K562 (cell line): ENCODE measurements around the gene PDE4D. TPM values are rescaled to one million over a fixed set of nuclear protein-coding genes. Genes with fewer than 3 reads are reported as not detected.

Source experiments
- ATAC-seq: fragments of 200-7000 bp; cut with Tn5 transposase; 3 replicates; pipeline ENCODE4 v1.9.1; 2020; ENCODE audit warnings: moderate library complexity
- BruUV-seq: library from RNA; stranded (reverse); fragments of 400-500 nt; replicated peaks from 2 replicates; lab custom pipeline; 2021; lab: Mats Ljungman, UMichigan
- CTCF ChIA-PET: fragments of 300-600 bp; formaldehyde crosslinking; extraction: SDS; loops from one replicate; lab custom pipeline; 2021; ENCODE audit warnings: low intra/inter-chr PET ratio; lab: Yijun Ruan, JAX
- POLR2A ChIA-PET: fragments of 300-600, 350-650 bp; sonication (Branson Sonifier 250); formaldehyde crosslinking; extraction: SDS; loops from one replicate; lab custom pipeline; 2021; ENCODE audit warnings: antibody characterized with exemption, inconsistent platforms; lab: Yijun Ruan, JAX
- DNase-seq, 4 experiments: peaks; one replicate each; pipeline versions ENCODE4 v3.0.0 to v3.0.0-alpha.2; 2011 to 2018; ENCODE audit warnings: low spot score in 3 of 4, mixed read lengths in 3 of 4; ENCODE audit errors: extremely low read depth in 1 of 4
- FAIRE-seq: peaks from 2 replicates; lab custom pipeline; 2011; peaks lifted over from hg19 to GRCh38; lab: Jason Lieb, UNC
- H2AFZ ChIP-seq: 2 replicates; pipeline ENCODE4 v1.6.0; 2011; ENCODE audit warnings: low read depth, low read length, control low read depth, inconsistent platforms
- H3K27ac ChIP-seq: fragments of 200-600 bp; 3 replicates; pipeline ENCODE4 v1.8.0; 2011; ENCODE audit warnings: low read depth, mild to moderate bottlenecking, control low read depth, inconsistent platforms, low read length, moderate library complexity, mixed read lengths; ENCODE audit errors: extremely low read depth
- H3K27me3 ChIP-seq, 2 experiments: fragments of 300-600 bp in 1 of 2; 2 replicates in 1 of 2; 3 replicates in 1 of 2; pipeline versions ENCODE4 v1.6.0 to v1.8.0; 2011; ENCODE audit warnings: inconsistent platforms in 2 of 2, low read length in 2 of 2, mild to moderate bottlenecking in 1 of 2, mixed read lengths in 1 of 2, moderate library complexity in 1 of 2; ENCODE audit not compliant: control insufficient read depth in 2 of 2, insufficient read depth in 2 of 2
- H3K36me3 ChIP-seq: fragments of 300-600 bp; 3 replicates; pipeline ENCODE4 v1.8.0; 2011; ENCODE audit warnings: mild to moderate bottlenecking, low read length, inconsistent platforms; ENCODE audit not compliant: control insufficient read depth, insufficient read depth
- H3K4me1 ChIP-seq, 2 experiments: fragments of 200-600 bp in 1 of 2; replicated peaks in 1 of 2; 2 replicates in 1 of 2; 3 replicates in 1 of 2; pipeline versions ENCODE4 v1.5.1 to v1.8.0; 2011; ENCODE audit warnings: inconsistent platforms in 2 of 2, low read length in 2 of 2, mild to moderate bottlenecking in 1 of 2, mixed read lengths in 1 of 2, moderate library complexity in 1 of 2; ENCODE audit not compliant: control insufficient read depth in 2 of 2, insufficient read depth in 2 of 2
- H3K4me2 ChIP-seq: 2 replicates; pipeline ENCODE4 v1.6.1; 2011; ENCODE audit warnings: low read length, control low read depth, inconsistent platforms, mixed read lengths; ENCODE audit not compliant: insufficient read depth
- H3K4me3 ChIP-seq: fragments of 200-600 bp; sonication (generic), shearing (Covaris generic); 2 replicates; pipeline ENCODE4 v1.5.1; 2016; ENCODE audit warnings: control low read depth, inconsistent platforms
- H3K79me2 ChIP-seq: fragments of 200-600 bp; 3 replicates; pipeline ENCODE4 v1.8.0; 2011; ENCODE audit warnings: low read length, inconsistent platforms; ENCODE audit not compliant: control insufficient read depth, insufficient read depth
- H3K9ac ChIP-seq, 2 experiments: 2 replicates each; pipeline versions ENCODE4 v1.6.0 to v1.6.1; 2011; ENCODE audit warnings: low read depth in 2 of 2, low read length in 2 of 2, control low read depth in 1 of 2, inconsistent platforms in 1 of 2, mild to moderate bottlenecking in 1 of 2, mixed read lengths in 1 of 2; ENCODE audit not compliant: insufficient read depth in 1 of 2
- H3K9me1 ChIP-seq: one replicate; pipeline ENCODE4 v1.6.0; 2011; ENCODE audit warnings: inconsistent platforms, mild to moderate bottlenecking, low read length, moderate library complexity; ENCODE audit not compliant: control insufficient read depth, insufficient read depth
- H3K9me3 ChIP-seq: replicated peaks from 2 replicates; pipeline ENCODE4 v1.5.1; 2011; ENCODE audit warnings: low read depth, low read length, inconsistent platforms; ENCODE audit not compliant: control insufficient read depth, insufficient read depth
- H4K20me1 ChIP-seq: replicated peaks from 2 replicates; pipeline ENCODE4 v1.6.1; 2011; ENCODE audit warnings: low read length, inconsistent platforms, mixed read lengths; ENCODE audit not compliant: control insufficient read depth, insufficient read depth
- CBX8 ChIP-seq: fragments of 200-600 bp; sonication (generic); IDR thresholded peaks from 2 replicates; pipeline ENCODE4 v1.6.1; 2012; ENCODE audit warnings: borderline replicate concordance, mixed run types, low read depth, mild to moderate bottlenecking, moderate library complexity, mixed read lengths, low read length, control low read depth, inconsistent platforms; ENCODE audit not compliant: poor library complexity, severe bottlenecking; ENCODE audit errors: extremely low read depth
- EGR1 ChIP-seq: fragments of 450-650 bp; conservative IDR thresholded peaks from 2 replicates; pipeline ENCODE4 v1.6.1; 2017; ENCODE audit warnings: mild to moderate bottlenecking
- HDAC3 ChIP-seq: fragments of 450-650 bp; IDR thresholded peaks from 2 replicates; pipeline ENCODE4 v1.6.1; 2018; ENCODE audit warnings: borderline replicate concordance, mild to moderate bottlenecking, moderate library complexity; ENCODE audit not compliant: partially characterized antibody
- MTF1 ChIP-seq: fragments of 250-450 bp; sonication (Bioruptor Pico); IDR thresholded peaks from 2 replicates; pipeline ENCODE4 v1.9.0; 2021; ENCODE audit warnings: moderate library complexity, mild to moderate bottlenecking, inconsistent platforms, borderline replicate concordance
- RBM39 ChIP-seq: fragments of 200-400 bp; formaldehyde crosslinking; optimal IDR thresholded peaks from 2 replicates; pipeline ENCODE3; 2018; ENCODE audit warnings: low read depth, low read length
- ZNF785 ChIP-seq: fragments of 250-450 bp; sonication (Bioruptor Pico); IDR thresholded peaks from 2 replicates; pipeline ENCODE4 v1.4.0; 2020; ENCODE audit warnings: mild to moderate bottlenecking
- WGBS: fragments of 100-300 bp; shearing (Covaris generic); methylation state at CpG from one replicate; pipeline ENCODE4 v1.1.6; 2016; ENCODE audit warnings: low coverage, mixed read lengths; ENCODE audit not compliant: insufficient coverage; ENCODE audit errors: missing lambda C conversion rate; 5-methylcytosine and 5-hydroxymethylcytosine counted together
- in situ Hi-C: fragments of 300-500 bp; cut with MboI; formaldehyde crosslinking; loops from 4 replicates; pipeline ENCODE4 v1.15.0; 2018; ENCODE audit warnings: inconsistent platforms, mixed read lengths
- intact Hi-C: fragments of 100-400 bp; cut with micrococcal nuclease; formaldehyde crosslinking; loops from 2 replicates; pipeline ENCODE4 v1.14.2; 2022
- polyA plus RNA-seq, 8 experiments: library from polyadenylated mRNA; depleted of rRNA in 4 of 8; stranded (reverse) in 5 of 8; unstranded in 3 of 8; fragments of >200 nt; fragmentation: Nextera tagmentation in 2 of 8; fragmentation: Illumina TruSeq in 1 of 8; extraction: Ambion mirVana in 2 of 8; extraction: Trizol in 1 of 8; gene quantifications; 2 replicates each; pipeline versions ENCODE4 v1.2.1 to v1.2.3, GENCODE V29; 2011 to 2014; ENCODE audit warnings: inconsistent platforms in 1 of 8, missing spikeins in 1 of 8
- total RNA-seq, 7 experiments: library from RNA; depleted of rRNA in 6 of 7; stranded (reverse); fragments of >200 nt in 6 of 7; fragmentation: Illumina TruSeq in 2 of 7; extraction: Trizol in 2 of 7; gene quantifications; 2 replicates each; pipeline versions ENCODE4 v1.2.1 to v1.2.3, GENCODE V29; 2011 to 2021; ENCODE audit warnings: low replicate concordance in 1 of 7
- TF ChIP-seq, protein P1 (sequence below), 2 experiments: fragments of 450-650 bp; formaldehyde crosslinking in 1 of 2; IDR thresholded peaks; 2 replicates each; pipeline versions ENCODE4 v1.4.0 to v1.6.1; 2014 to 2020; ENCODE audit warnings: mild to moderate bottlenecking in 2 of 2, borderline replicate concordance in 1 of 2, low read depth in 1 of 2
- TF ChIP-seq, protein P2 (sequence below): fragments of 450-650 bp; IDR thresholded peaks from 2 replicates; pipeline ENCODE4 v1.6.1; 2017; ENCODE audit warnings: antibody characterized with exemption, mild to moderate bottlenecking

Gene PDE4D
- total and polyA plus RNA-seq, 9 of the 15 experiments (the other 6 are each of a cell fraction or from before 2014, with no cell fraction given): 0.04 to 0.46 (median 0.13) TPM

DNA sequence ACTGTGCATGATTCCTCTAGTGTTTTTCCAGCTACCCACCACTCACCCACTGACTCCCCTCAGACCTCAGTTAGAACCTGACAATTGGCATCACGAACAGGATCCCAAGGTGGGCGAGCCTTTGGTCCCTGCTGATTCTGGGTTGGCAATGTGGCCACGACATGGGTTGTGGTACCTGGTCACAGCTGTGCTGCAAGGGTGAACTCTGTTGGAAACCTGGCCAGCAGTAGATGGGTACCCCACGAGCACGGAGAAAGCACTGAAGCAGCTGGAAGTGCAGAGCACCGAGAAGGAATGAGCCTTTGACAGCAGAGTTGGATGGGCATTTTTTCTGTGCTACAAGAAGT, 180.1 kb downstream of the PDE4D start:
- H3K9me3 ChIP-seq: peaks cover 4% of the 10 kb centered on the region
- ChIA-PET POLR2A (no interaction called here), CTCF (no interaction called here)
- H3K9me1 ChIP-seq: no peaks in the 10 kb centered on the region
- in situ Hi-C loops (no loop called here), intact Hi-C loops (no loop called here)
- H3K36me3 ChIP-seq: no peaks in the 10 kb centered on the region
- BruUV-seq: no TSS peak
- no peaks in the 10 kb centered on the region for H3K4me1 ChIP-seq
- no peak overlapping the region for H3K4me2 ChIP-seq
- ATAC-seq: no peak
- H4K20me1 ChIP-seq: no peaks in the 10 kb centered on the region
- no peak for DNase-seq
- H2AFZ ChIP-seq: no peak overlapping the region
- no peak overlapping the region for H3K9ac ChIP-seq
- 0% methylated on average over 6 of the region's 6 CpGs for WGBS
- H3K27me3 ChIP-seq: no peaks in the 10 kb centered on the region
- H3K4me3 ChIP-seq: no peak overlapping the region
- no peaks in the 10 kb centered on the region for H3K79me2 ChIP-seq
- H3K27ac ChIP-seq: no peak overlapping the region
- no peak for FAIRE-seq
- TF ChIP-seq CBX8 (no peak), ZNF785 (CRISPR knock-in tag) (no peak), HDAC3 (no peak), EGR1 (no peak), RBM39 (no peak), MTF1 (no peak)
- TF ChIP-seq, protein P1, sequence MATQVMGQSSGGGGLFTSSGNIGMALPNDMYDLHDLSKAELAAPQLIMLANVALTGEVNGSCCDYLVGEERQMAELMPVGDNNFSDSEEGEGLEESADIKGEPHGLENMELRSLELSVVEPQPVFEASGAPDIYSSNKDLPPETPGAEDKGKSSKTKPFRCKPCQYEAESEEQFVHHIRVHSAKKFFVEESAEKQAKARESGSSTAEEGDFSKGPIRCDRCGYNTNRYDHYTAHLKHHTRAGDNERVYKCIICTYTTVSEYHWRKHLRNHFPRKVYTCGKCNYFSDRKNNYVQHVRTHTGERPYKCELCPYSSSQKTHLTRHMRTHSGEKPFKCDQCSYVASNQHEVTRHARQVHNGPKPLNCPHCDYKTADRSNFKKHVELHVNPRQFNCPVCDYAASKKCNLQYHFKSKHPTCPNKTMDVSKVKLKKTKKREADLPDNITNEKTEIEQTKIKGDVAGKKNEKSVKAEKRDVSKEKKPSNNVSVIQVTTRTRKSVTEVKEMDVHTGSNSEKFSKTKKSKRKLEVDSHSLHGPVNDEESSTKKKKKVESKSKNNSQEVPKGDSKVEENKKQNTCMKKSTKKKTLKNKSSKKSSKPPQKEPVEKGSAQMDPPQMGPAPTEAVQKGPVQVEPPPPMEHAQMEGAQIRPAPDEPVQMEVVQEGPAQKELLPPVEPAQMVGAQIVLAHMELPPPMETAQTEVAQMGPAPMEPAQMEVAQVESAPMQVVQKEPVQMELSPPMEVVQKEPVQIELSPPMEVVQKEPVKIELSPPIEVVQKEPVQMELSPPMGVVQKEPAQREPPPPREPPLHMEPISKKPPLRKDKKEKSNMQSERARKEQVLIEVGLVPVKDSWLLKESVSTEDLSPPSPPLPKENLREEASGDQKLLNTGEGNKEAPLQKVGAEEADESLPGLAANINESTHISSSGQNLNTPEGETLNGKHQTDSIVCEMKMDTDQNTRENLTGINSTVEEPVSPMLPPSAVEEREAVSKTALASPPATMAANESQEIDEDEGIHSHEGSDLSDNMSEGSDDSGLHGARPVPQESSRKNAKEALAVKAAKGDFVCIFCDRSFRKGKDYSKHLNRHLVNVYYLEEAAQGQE (IDR thresholded peaks at IDR 0.05; ENCODE audit: borderline replicate concordance): no peak
- TF ChIP-seq, protein P1 (CRISPR knock-in tag; IDR thresholded peaks at IDR 0.05; ENCODE audit: low read depth): no peak
- TF ChIP-seq, protein P2, sequence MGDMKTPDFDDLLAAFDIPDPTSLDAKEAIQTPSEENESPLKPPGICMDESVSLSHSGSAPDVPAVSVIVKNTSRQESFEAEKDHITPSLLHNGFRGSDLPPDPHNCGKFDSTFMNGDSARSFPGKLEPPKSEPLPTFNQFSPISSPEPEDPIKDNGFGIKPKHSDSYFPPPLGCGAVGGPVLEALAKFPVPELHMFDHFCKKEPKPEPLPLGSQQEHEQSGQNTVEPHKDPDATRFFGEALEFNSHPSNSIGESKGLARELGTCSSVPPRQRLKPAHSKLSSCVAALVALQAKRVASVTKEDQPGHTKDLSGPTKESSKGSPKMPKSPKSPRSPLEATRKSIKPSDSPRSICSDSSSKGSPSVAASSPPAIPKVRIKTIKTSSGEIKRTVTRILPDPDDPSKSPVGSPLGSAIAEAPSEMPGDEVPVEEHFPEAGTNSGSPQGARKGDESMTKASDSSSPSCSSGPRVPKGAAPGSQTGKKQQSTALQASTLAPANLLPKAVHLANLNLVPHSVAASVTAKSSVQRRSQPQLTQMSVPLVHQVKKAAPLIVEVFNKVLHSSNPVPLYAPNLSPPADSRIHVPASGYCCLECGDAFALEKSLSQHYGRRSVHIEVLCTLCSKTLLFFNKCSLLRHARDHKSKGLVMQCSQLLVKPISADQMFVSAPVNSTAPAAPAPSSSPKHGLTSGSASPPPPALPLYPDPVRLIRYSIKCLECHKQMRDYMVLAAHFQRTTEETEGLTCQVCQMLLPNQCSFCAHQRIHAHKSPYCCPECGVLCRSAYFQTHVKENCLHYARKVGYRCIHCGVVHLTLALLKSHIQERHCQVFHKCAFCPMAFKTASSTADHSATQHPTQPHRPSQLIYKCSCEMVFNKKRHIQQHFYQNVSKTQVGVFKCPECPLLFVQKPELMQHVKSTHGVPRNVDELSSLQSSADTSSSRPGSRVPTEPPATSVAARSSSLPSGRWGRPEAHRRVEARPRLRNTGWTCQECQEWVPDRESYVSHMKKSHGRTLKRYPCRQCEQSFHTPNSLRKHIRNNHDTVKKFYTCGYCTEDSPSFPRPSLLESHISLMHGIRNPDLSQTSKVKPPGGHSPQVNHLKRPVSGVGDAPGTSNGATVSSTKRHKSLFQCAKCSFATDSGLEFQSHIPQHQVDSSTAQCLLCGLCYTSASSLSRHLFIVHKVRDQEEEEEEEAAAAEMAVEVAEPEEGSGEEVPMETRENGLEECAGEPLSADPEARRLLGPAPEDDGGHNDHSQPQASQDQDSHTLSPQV: no peak
